ENCODE data around the gene JCAD.

DNA sequence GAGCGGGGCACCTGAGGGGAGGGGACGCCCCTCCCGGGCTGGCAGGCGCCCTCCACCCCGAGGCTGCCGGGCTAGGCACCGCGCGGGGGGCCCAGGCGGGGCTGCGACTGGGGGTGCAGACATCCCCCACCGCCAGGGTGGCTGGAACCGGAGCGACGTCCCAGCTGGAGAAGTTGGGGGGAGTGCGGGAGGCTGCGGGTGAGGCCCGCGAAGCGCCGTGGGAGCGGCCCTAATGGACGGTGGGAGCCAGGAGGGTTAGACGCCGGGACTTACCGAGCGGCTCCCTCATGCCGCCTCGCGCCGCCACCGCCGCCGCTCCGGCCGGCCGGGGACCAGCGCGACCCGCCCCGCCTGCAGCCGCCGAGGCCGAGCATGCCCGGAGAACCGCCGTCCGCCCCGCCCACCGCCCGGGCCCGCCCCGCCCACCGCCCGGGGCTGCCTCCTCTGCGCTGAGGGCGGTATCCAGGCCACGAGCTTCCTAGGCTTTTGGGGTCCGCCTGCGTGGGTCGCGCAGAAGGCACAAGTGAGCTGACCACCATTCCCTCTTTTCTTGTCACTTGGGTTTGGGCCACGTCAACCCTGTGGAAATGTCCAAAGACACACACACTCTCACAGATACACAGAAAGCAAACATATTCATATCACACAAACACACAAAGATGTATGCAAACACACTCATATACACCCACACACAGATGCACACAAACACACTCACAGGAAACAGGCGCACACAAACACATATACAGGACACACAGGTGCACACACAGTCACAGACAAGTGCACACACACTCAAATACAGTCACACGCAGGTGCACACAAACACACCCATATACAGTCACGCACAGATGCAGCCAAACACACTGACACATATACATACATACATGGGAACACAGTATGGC is at the start of gene JCAD:
- TF ChIP-seq CBX8 (IDR thresholded peaks at IDR 0.05): no peak
- TF ChIP-seq, protein P1, sequence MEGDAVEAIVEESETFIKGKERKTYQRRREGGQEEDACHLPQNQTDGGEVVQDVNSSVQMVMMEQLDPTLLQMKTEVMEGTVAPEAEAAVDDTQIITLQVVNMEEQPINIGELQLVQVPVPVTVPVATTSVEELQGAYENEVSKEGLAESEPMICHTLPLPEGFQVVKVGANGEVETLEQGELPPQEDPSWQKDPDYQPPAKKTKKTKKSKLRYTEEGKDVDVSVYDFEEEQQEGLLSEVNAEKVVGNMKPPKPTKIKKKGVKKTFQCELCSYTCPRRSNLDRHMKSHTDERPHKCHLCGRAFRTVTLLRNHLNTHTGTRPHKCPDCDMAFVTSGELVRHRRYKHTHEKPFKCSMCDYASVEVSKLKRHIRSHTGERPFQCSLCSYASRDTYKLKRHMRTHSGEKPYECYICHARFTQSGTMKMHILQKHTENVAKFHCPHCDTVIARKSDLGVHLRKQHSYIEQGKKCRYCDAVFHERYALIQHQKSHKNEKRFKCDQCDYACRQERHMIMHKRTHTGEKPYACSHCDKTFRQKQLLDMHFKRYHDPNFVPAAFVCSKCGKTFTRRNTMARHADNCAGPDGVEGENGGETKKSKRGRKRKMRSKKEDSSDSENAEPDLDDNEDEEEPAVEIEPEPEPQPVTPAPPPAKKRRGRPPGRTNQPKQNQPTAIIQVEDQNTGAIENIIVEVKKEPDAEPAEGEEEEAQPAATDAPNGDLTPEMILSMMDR (IDR thresholded peaks at IDR 0.05): no peak
- no peak for TF ChIP-seq CHD4 (IDR thresholded peaks at IDR 0.05; ENCODE audit: borderline replicate concordance)
- no peak for TF ChIP-seq MAFK (IDR thresholded peaks at IDR 0.05; ENCODE audit: partially characterized antibody)
- TF ChIP-seq RAD21 (conservative IDR thresholded peaks at IDR 0.05 in 1 of 2, IDR thresholded peaks at IDR 0.05 in 1 of 2): no peak
- TF ChIP-seq POLR2A (IDR thresholded peaks at IDR 0.05; ENCODE audit: low read length): peak; percentile 63
- no peak for TF ChIP-seq HDAC2 (IDR thresholded peaks at IDR 0.05)
- TF ChIP-seq, protein P2, sequence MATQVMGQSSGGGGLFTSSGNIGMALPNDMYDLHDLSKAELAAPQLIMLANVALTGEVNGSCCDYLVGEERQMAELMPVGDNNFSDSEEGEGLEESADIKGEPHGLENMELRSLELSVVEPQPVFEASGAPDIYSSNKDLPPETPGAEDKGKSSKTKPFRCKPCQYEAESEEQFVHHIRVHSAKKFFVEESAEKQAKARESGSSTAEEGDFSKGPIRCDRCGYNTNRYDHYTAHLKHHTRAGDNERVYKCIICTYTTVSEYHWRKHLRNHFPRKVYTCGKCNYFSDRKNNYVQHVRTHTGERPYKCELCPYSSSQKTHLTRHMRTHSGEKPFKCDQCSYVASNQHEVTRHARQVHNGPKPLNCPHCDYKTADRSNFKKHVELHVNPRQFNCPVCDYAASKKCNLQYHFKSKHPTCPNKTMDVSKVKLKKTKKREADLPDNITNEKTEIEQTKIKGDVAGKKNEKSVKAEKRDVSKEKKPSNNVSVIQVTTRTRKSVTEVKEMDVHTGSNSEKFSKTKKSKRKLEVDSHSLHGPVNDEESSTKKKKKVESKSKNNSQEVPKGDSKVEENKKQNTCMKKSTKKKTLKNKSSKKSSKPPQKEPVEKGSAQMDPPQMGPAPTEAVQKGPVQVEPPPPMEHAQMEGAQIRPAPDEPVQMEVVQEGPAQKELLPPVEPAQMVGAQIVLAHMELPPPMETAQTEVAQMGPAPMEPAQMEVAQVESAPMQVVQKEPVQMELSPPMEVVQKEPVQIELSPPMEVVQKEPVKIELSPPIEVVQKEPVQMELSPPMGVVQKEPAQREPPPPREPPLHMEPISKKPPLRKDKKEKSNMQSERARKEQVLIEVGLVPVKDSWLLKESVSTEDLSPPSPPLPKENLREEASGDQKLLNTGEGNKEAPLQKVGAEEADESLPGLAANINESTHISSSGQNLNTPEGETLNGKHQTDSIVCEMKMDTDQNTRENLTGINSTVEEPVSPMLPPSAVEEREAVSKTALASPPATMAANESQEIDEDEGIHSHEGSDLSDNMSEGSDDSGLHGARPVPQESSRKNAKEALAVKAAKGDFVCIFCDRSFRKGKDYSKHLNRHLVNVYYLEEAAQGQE (IDR thresholded peaks at IDR 0.05): no peak
- TF ChIP-seq CEBPB (IDR thresholded peaks at IDR 0.05): no peak

Measured in A549 (cell line).